ENCODE measurements around the gene SLC6A2.

GRCh38 chr16:55665511-55665910, 9.7 kb downstream of the SLC6A2 start:
- TF ChIP-seq POLR2AphosphoS5 (IDR thresholded peaks at IDR 0.05) = no peak
- no peak for TF ChIP-seq CTCF (IDR thresholded peaks at IDR 0.05)

All from upper lobe of left lung (tissue), 4 donors.